T-helper 1 cell (primary cell): ENCODE results near the gene EPN2.
A peak's percentile ranks its signal among the peaks of the same experiment; 100 is the strongest.

Experiments
- DNase-seq, 5 donors: peaks; one replicate each; pipeline ENCODE4 v3.0.0-alpha.2; 2012 to 2020

The EPN2 gene

GRCh38 chr17:19239544-19239943 is 2.4 kb downstream of the EPN2 start:
- no peak for DNase-seq

- no peak for DNase-seq
Measured at GRCh38 chr17:19242323-19242722, 5.2 kb downstream of the EPN2 start.

- DNase-seq: no peak
Measured at GRCh38 chr17:19242926-19243325, 5.8 kb downstream of the EPN2 start.

- no peak for DNase-seq
Measured at GRCh38 chr17:19243838-19244237, 6.7 kb downstream of the EPN2 start.

GRCh38 chr17:19244357-19244756 is 7.2 kb downstream of the EPN2 start:
- DNase-seq: no peak

GRCh38 chr17:19244781-19245180 is 7.6 kb downstream of the EPN2 start:
- DNase-seq: no peak

- no peak for DNase-seq
Measured at GRCh38 chr17:19247473-19247872, 10.3 kb downstream of the EPN2 start.

- no peak for DNase-seq
Measured at GRCh38 chr17:19248151-19248927, 11.2 kb downstream of the EPN2 start.

GRCh38 chr17:19248928-19249574 is 11.9 kb downstream of the EPN2 start:
- no peak for DNase-seq

- DNase-seq: no peak
Measured at GRCh38 chr17:19249681-19250080, 12.5 kb downstream of the EPN2 start.

GRCh38 chr17:19250421-19251173 is 13.4 kb downstream of the EPN2 start:
- no peak for DNase-seq

GRCh38 chr17:19253112-19253511 is 15.9 kb downstream of the EPN2 start:
- no peak for DNase-seq

GRCh38 chr17:19254651-19255050 is 17.5 kb downstream of the EPN2 start:
- DNase-seq: no peak

GRCh38 chr17:19255279-19255678 is 18.1 kb downstream of the EPN2 start:
- no peak for DNase-seq

- no peak for DNase-seq
Measured at GRCh38 chr17:19258371-19258770, 21.2 kb downstream of the EPN2 start.

GRCh38 chr17:19260958-19261357 is 23.8 kb downstream of the EPN2 start:
- DNase-seq: no peak

- DNase-seq: no peak
Measured at GRCh38 chr17:19261426-19261825, 24.3 kb downstream of the EPN2 start.

GRCh38 chr17:19262650-19263631 is 25.8 kb downstream of the EPN2 start:
- DNase-seq: peak in 1 of 5 donors; percentile 45

- no peak for DNase-seq
Measured at GRCh38 chr17:19263641-19264051, 26.5 kb downstream of the EPN2 start.

- DNase-seq: no peak
Measured at GRCh38 chr17:19264268-19264667, 27.1 kb downstream of the EPN2 start.

GRCh38 chr17:19264681-19265080 is 27.5 kb downstream of the EPN2 start:
- no peak for DNase-seq

- DNase-seq: no peak
Measured at GRCh38 chr17:19265755-19266154, 28.6 kb downstream of the EPN2 start.
